ENCODE results near the gene ZNF783.

- no peak for TF ChIP-seq CTCF (optimal IDR thresholded peaks at IDR 0.05 in 1 of 3, IDR thresholded peaks at IDR 0.05 in 1 of 3, conservative IDR thresholded peaks at IDR 0.05 in 1 of 3; ENCODE audit: extremely low read depth in 1 of 3, insufficient read depth in 2 of 3, low read length in 3 of 3)
- TF ChIP-seq EZH2 (IDR thresholded peaks at IDR 0.05; ENCODE audit: low read length): no peak
Observed at GRCh38 chr7:149329265-149329664, 67.3 kb downstream of the ZNF783 start.
